Stimulated activated CD4-positive, alpha-beta T cell treated with anti-CD3 and anti-CD28 coated beads, Interleukin-4, amount 100 ng/mL, for 4 hours (primary cell): ENCODE data around the gene COL6A1.
"Not testable (repeated sequence)": the region's sequence is repeated elsewhere in the genome, so short reads cannot be mapped to it uniquely, and the experiment has no call there.

ENCODE experiments used
- DNase-seq, 2 experiments: peaks; one replicate each; pipeline ENCODE4 v3.0.0-alpha.2; 2020

COL6A1 gene

GRCh38 chr21:46029186-46029924 lies 47.8 kb downstream of the COL6A1 start:
- no peak for DNase-seq

- DNase-seq, result no peak
Measured at GRCh38 chr21:46031484-46031883, 49.9 kb downstream of the COL6A1 start.

- no peak for DNase-seq
Measured at GRCh38 chr21:46032100-46032499, 50.5 kb downstream of the COL6A1 start.

GRCh38 chr21:46033410-46034400 lies 52.1 kb downstream of the COL6A1 start:
- DNase-seq, result no peak

- DNase-seq, result no peak
Measured at GRCh38 chr21:46035809-46036695, 54.5 kb downstream of the COL6A1 start.

- DNase-seq, result no peak
Measured at GRCh38 chr21:46036696-46037330, 55.2 kb downstream of the COL6A1 start.

GRCh38 chr21:46037331-46038325 lies 56.1 kb downstream of the COL6A1 start:
- no peak for DNase-seq

GRCh38 chr21:46038341-46038829 lies 56.8 kb downstream of the COL6A1 start:
- DNase-seq, result no peak

- DNase-seq, result no peak
Measured at GRCh38 chr21:46038871-46039397, 57.4 kb downstream of the COL6A1 start.

GRCh38 chr21:46039891-46040660 lies 58.5 kb downstream of the COL6A1 start:
- DNase-seq, result no peak

- no peak for DNase-seq
Measured at GRCh38 chr21:46040707-46041106, 59.1 kb downstream of the COL6A1 start.

- DNase-seq, result no peak
Measured at GRCh38 chr21:46041183-46041582, 59.6 kb downstream of the COL6A1 start.

- no peak for DNase-seq
Measured at GRCh38 chr21:46045154-46045553, 63.6 kb downstream of the COL6A1 start.

GRCh38 chr21:46046471-46046870 lies 64.9 kb downstream of the COL6A1 start:
- no peak for DNase-seq

- not testable (repeated sequence) for DNase-seq
Measured at GRCh38 chr21:46046906-46047305, 65.3 kb downstream of the COL6A1 start.

- DNase-seq, result no peak
Measured at GRCh38 chr21:46048926-46049889, 67.6 kb downstream of the COL6A1 start.

- DNase-seq, result no peak
Measured at GRCh38 chr21:46049890-46050667, 68.5 kb downstream of the COL6A1 start.
